Activated naive CD4-positive, alpha-beta T cell treated with anti-CD3 and anti-CD28 coated beads, Interleukin-2, amount 50 U/mL, for 72 hours (primary cell): Measurements from ENCODE around the gene C3orf22. TPM values are rescaled to one million over a fixed set of nuclear protein-coding genes. Genes with fewer than 3 reads are reported as not detected.
"Not testable (repeated sequence)": the region's sequence is repeated elsewhere in the genome, so short reads cannot be mapped to it uniquely, and the experiment has no call there.

ENCODE experiments used
- ATAC-seq, 2 donors: fragments of 150-1000 bp; cut with Tn5 transposase; 2 replicates each; pipeline ENCODE4 v1.10.0; 2021; ENCODE audit warnings: mild to moderate bottlenecking in 2 of 2, moderate library complexity in 2 of 2
- DNase-seq, 2 donors: peaks; one replicate each; pipeline ENCODE4 v3.0.0; 2021 to 2022; ENCODE audit warnings: low spot score in 2 of 2
- H3K27ac Mint-ChIP-seq, 2 donors: one replicate each; pipeline ENCODE4 v1.8.0; 2022; ENCODE audit warnings: mild to moderate bottlenecking in 2 of 2, mixed read lengths in 2 of 2
- H3K36me3 Mint-ChIP-seq, 2 donors: one replicate each; pipeline ENCODE4 v1.8.0; 2022; ENCODE audit warnings: mixed read lengths in 2 of 2
- H3K9me3 Mint-ChIP-seq, 2 donors: one replicate each; pipeline ENCODE4 v1.8.0; 2022; ENCODE audit warnings: mixed read lengths in 2 of 2
- total RNA-seq, 2 donors: library from RNA; stranded (reverse); gene quantifications; one replicate each; pipeline ENCODE4 v1.2.3, GENCODE V29; 2022

C3orf22 gene
- total RNA-seq, 2 donors from 2014 or later: not detected

DNA sequence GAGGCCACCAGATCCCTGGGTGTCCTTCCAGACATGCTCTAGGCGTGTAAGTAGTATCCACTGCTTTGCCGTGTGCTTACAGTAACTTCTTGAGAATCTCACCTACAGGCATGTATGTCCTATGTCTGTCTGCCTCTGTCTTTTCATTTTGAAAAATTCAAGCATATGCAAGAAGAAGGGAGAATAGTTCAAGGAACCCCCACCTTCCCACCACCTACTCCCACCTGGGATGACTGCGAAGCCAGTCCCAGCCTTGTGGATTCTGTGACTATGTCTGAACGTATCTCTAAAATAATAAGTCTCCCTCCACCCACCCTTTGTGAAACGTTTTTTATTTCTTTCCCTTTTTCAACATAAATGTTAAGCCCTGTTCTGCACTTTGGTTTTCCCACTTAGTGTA is 19.8 kb downstream of the C3orf22 start:
- Mint-ChIP-seq H3K27ac (no peak overlapping the region), H3K9me3 (peaks cover 3 to 5% of the 10 kb centered on the region in 2 donors), H3K36me3 (no peaks in the 10 kb centered on the region)
- no peak for ATAC-seq
- no peak for DNase-seq

DNA sequence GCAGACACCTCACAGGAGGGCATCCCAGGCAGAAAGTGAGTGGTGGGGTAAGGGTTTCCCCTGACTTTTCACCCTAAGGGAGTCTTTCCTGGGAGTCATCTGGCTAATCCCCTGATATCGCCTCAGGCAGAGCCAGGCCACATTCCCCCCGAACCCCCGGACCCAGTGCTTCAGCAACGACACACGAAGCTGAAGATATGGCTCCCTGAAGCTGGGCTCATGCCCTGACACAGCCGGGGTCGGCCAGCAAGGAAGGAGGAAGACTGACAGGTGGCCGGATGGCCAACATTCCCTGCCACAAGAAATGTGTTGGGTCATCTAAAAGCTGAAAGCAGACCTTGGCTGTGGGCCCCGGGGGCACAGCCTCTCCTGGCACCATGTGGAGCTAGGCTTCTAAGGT is 20.4 kb downstream of the C3orf22 start:
- Mint-ChIP-seq H3K36me3 (no peaks in the 10 kb centered on the region), H3K9me3 (peaks cover 3 to 5% of the 10 kb centered on the region in 2 donors), H3K27ac (no peak overlapping the region)
- ATAC-seq (no peak), DNase-seq (no peak)

DNA sequence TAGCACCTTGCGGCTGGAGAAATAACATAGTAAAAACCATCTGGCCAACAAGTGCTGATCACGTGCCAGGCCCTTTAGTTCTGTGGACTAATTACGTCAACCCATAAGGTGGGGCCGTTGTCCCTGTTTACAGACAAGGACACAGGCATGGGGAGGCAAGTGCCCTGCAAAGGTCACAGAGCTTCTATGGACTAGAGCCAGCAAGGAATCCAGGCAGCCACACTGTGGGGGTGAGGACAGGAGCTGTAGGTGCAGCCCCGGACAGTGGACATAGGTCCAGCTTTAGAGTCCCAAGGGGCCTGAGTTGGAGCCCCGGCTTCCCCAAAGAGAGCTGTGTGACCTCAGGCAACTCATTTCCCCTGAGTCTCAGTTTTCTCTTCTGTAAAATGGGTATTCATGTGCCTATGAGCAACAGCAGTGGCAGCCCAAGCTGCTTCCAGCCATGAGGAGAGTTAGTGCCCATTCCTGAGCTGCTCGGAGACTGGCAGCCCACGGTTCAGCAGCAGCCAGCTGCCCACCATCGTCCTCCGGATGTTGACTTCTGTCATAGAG is 20.9 kb downstream of the C3orf22 start:
- H3K27ac Mint-ChIP-seq: no peak overlapping the region
- DNase-seq (peak in 1 of 2 donors; percentile 34), ATAC-seq (peak in 1 of 2 donors; percentile 18)
- H3K9me3 Mint-ChIP-seq: peaks cover 3 to 5% of the 10 kb centered on the region in 2 donors
- no peaks in the 10 kb centered on the region for H3K36me3 Mint-ChIP-seq

DNA sequence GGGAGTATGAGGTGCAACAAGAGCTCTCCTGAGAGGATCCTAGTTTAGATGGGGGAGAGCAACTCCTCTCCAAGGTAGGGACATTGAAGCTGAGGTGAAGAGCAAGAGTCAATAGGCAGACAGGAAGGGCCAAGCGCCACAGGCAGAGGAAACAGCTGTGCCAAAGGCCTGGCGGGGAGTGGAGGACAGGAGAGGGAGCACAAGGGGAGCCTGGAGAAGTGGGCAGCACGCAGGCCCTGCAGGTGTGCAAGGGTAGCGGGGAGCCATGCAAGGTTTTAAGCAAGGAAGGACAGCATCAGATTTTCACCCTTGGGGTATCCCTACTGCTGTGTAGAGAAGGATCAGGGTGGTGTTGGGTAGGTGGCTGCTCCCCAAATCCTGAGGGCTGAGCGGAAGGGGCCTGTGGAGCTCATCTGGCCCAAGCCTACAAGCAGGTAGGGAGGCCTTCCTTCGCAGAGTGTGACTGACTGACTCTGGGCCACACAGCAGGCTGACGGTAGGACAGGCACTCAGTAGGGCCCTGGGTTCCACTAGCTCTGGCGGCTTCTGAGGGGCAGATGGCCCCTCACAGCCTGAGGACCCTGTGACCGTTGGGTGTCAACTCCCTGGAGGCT is 21.5 kb downstream of the C3orf22 start:
- peak in 1 of 2 donors; percentile 30 for DNase-seq
- Mint-ChIP-seq H3K9me3 (peaks cover 3 to 5% of the 10 kb centered on the region in 2 donors), H3K27ac (no peak overlapping the region), H3K36me3 (no peaks in the 10 kb centered on the region)
- ATAC-seq: no peak

DNA sequence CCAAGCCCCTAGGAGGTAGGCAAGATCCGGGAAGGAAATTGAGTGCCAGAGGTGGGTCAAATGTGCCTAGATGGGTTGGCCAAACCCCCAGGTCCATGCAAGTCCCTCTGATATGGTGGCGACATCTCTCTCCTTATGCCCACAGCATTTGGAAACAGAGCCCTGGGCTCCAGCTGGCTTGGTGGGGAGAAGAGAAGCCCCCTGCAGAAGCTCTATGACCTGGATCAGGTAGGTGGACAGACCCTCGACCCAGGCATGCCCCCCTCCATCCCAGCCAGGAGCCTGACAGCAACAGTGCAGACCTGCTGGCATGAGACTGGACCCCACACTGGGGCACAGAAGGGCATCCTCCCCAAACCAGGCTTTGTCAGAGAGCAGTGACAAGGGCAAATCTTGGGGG is 22.6 kb downstream of the C3orf22 start:
- Mint-ChIP-seq H3K27ac (no peak overlapping the region), H3K9me3 (peaks cover under 1 to 5% of the 10 kb centered on the region in 2 donors), H3K36me3 (no peaks in the 10 kb centered on the region)
- ATAC-seq (no peak), DNase-seq (no peak)

DNA sequence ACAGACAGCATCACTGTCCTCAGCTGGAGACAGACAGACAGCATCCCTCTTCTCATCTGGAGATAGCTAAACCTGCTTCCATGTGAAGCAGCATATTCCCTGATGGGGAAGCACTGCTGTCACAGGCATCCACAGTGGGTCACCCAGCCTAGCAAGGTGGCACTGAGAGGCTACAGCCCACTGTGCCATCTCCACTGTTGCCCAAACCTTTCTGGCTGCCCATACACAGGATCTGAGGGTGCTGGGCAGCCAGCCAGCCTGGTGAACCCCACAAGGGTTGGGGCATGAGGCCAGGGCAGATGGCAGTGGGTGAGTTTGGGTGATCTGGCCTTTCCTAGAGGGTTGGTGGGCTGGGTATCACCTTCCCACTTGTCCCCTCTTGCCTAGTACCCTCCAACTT is 23.1 kb downstream of the C3orf22 start:
- Mint-ChIP-seq H3K27ac (no peak overlapping the region), H3K9me3 (peaks cover 0 to 5% of the 10 kb centered on the region in 2 donors), H3K36me3 (no peaks in the 10 kb centered on the region)
- DNase-seq (no peak), ATAC-seq (no peak)

DNA sequence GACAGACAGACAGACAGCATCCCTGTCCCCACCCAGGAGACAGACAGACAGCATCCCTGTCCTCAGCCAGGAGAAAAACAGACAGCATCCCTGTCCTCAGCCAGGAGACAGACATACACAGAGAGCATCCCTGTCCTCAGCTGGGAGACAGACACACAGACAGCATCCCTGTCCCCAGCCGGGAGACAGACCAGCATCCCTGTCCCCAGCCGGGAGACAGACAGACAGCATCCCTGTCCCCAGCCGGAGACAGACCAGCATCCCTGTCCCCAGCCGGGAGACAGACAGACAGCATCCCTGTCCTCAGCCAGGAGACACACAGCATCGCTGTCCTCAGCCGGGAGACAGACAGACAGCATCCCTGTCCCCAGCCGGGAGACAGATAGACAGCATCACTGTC is 24.0 kb downstream of the C3orf22 start:
- not testable (repeated sequence) for DNase-seq, H3K36me3 Mint-ChIP-seq, H3K9me3 Mint-ChIP-seq, ATAC-seq, H3K27ac Mint-ChIP-seq

DNA sequence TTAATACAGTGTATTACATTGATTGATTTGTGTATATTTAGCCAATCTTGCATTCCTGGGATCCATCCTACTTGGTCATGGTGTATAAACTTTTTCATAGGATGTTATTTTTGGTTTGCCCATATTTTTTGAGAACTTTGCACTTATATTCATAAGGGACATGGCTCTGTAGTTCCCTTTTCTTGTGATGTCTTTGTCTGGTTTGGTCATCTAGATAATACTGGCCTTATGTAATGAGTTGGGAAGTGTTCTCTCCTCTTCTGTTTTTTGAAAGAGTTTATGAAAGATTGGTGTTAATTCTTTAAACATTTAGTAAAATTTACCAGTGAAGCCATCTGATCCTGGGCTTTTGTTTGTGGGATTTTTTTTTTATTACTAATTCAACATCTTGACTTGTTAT is 25.2 kb downstream of the C3orf22 start:
- H3K27ac Mint-ChIP-seq: no peak overlapping the region
- no peaks in the 10 kb centered on the region for H3K9me3 Mint-ChIP-seq
- no peak for ATAC-seq
- DNase-seq: no peak
- no peaks in the 10 kb centered on the region for H3K36me3 Mint-ChIP-seq

DNA sequence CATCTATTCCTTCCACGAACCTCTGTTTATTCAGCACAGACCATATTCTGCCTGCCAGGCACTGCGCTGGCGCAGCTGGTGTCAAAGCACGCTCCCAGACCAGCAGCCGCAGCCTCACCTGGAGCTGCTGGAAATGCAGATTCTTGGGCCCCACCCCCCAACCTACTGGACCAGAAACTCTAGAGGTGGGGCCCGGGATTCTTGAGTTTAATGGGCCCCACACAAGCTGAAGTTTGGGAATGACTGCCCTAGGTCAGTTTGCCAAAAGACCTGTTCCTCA is 27.7 kb downstream of the C3orf22 start:
- ATAC-seq (no peak), DNase-seq (no peak)
- Mint-ChIP-seq H3K27ac (no peak overlapping the region), H3K9me3 (no peaks in the 10 kb centered on the region), H3K36me3 (no peaks in the 10 kb centered on the region)

DNA sequence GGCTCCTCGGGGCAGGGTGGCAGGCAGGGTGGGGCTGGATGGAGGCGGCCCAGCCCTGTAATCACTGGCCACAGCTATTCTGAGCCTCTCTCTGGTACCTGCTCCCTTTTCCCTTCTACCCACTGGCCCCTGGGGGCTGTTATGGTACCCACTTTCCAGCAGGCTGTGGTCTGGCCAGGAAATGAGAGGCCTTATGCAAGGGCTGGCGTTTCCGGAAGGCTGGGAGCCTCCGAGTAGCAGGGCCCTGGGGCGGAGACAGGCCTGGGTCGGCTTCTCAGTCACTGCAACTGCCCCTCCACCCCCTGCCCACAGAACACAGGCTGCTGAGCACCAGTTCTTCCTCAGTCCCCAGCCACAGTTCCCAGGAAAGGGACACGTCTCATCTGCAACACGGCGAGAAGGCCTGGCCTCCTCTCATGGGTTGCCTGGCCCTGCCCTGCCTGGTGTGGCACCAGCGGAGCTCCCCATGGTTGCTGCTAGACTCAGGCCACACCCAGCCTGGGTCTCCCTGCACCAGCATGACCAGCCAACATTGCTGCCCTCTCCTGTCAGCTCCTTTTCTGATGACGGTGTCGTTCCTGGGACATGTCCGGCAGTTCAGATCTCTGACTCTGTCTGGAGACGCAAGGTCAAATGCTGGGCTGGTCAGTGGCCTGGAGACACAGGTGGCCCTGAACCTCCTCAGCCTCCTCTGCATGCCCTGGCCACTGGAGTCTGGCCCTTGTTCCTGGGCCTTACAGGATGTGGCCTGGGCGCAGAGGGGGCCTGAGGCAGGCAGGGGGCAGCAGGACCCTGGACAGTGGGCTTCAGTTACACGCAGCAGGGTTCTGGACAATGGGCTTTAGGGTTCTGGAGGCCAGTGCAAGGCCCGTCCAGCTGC is 28.3 kb downstream of the C3orf22 start:
- H3K9me3 Mint-ChIP-seq: no peaks in the 10 kb centered on the region
- DNase-seq: no peak
- no peak overlapping the region for H3K27ac Mint-ChIP-seq
- no peaks in the 10 kb centered on the region for H3K36me3 Mint-ChIP-seq
- no peak for ATAC-seq

DNA sequence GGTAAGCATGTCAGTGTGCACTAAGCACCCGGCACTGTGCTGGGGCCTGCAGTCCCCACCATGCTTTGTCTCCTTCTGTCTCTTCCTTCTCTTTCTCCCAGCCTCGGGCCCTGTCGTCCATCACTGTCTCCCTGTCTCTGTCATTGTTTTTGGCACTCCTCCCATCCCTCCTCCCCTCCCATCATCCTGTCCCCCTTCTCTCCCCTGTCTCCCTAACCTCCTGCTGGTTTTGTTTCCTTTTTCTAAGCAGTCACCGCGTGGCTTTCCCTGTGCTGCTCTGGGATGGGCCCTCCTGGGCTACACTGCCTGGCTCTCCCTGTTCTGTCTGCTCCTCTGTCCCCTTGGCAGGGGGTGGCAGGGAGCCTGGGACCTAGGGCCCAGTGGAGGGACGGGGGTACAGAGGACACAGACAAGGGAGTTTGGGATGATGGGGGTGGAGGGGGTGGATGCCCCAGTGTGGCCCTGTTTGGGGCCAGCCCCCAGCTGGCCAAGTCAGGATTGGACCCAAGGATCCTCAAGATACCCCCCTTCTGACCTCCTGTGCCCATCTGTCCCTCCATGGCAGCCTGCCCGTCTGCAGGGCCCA is 29.1 kb downstream of the C3orf22 start:
- no peak for ATAC-seq
- no peak for DNase-seq
- H3K36me3 Mint-ChIP-seq: no peaks in the 10 kb centered on the region
- peak overlapping the region in 1 of 2 donors; percentile 44 for H3K27ac Mint-ChIP-seq
- no peaks in the 10 kb centered on the region for H3K9me3 Mint-ChIP-seq

DNA sequence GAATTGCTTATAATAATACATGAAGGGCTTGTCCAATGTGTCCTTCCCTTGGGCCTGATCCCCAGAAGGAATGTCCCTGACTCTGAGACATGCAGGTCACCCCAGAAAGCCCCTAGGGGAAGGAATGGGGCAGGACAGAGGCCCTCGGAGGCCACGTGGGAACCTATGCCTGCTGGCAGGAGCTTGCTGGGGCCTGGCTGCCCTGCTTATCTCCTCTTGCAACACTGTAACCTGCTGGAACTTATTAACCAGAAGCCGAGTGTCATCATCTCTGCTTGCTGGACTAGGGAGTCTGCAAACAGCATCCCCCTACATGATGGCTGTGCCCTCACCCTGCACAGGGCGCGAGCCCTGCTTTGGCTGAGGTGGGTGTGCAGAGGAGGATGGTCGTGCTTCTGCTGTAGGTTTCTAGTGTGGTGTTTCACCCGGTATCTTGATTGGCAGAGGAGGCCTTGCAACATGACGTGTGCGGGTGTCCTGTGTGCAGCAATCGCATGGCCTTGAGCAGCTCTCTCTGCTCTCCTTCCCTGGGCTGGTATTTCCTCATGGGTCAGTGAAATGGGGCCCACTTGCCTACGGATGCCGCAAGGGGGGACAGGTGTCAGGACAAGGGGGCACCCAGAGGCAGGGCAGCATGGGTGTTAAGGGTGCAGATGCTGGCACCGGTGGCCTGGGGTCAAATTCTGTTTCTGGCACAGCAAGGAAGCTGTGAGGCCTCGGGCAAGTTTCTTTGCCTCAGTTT is 29.8 kb downstream of the C3orf22 start:
- ATAC-seq (no peak), DNase-seq (no peak)
- Mint-ChIP-seq H3K27ac (no peak overlapping the region), H3K9me3 (no peaks in the 10 kb centered on the region), H3K36me3 (no peaks in the 10 kb centered on the region)

DNA sequence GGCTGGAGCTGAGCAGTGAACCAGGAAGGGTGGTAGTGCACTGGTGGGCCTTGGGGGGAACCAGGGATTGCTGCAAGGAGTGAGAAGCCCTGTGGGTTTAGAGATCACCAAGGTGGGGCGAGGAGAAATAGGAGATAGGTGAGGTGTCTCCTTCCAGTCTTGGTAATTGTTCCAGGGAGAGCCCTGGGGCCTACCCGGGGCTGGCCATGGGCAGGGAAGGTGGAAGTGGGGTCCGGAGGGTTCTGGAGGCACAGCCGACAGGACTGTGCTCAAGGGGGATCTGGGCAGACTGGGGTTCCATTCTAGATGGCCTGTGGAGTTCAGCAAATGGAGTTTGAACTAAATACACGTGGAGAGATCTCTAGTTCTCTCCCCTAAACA is 30.3 kb downstream of the C3orf22 start:
- no peaks in the 10 kb centered on the region for H3K9me3 Mint-ChIP-seq
- no peaks in the 10 kb centered on the region for H3K36me3 Mint-ChIP-seq
- no peak for DNase-seq
- no peak overlapping the region for H3K27ac Mint-ChIP-seq
- ATAC-seq: no peak

DNA sequence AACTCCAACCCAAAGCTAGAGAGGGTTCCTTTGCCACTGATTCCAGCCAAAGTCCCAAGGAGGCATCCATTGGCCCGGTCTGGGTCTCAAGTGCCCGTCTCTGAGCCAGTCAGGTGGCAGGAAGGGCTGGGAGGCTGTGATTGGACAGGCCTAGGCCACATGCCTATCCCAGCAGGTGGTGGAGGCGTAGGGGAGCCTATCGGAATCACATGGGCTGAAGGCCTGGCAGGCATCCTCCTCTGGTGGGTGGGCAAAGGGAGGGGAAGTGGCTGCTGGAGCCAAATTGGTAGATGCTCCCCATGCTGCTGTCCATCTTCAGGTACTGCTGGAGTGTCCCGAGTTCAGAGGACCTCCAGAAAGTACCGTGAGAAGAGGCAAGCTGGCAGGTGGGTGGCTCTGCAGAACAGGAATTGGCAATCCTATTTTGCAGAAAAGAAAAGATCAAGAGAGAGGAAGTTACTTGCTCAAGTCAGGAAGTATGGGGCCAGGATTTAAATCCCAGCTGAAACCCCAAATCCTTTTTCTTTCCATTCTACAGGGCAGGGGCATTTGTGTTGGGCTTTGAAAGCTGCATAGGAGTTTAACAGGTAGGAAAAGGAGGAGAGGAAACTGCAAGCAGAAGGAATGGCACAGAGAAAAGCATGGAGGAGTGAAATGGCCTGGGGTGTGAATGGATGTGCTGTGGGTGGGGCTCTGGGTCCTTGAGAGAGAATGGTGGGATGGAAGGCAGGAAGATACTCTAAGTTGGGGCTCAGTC is 31.1 kb downstream of the C3orf22 start:
- Mint-ChIP-seq H3K36me3 (no peaks in the 10 kb centered on the region), H3K27ac (no peak overlapping the region), H3K9me3 (no peaks in the 10 kb centered on the region)
- no peak for ATAC-seq
- no peak for DNase-seq

DNA sequence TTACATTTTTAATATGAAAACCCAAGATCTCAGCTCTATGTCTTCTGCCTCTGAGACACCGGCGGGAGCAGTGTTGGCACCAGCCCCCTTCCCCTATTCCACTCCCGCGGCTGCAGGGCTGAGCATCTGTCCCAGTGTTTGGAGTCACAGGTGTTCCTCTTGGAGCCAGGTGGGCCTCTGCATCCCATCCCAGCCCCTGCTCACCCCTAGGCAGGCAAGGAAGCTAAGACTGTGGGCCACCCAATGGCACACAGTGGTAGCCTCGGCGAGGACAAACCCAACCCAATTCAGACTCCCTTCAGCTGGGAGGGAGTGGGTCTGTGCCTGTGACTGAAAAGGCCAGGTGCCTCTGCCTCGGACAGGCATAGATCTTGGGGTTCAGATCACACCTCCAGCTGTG is 31.7 kb downstream of the C3orf22 start:
- no peak for DNase-seq
- ATAC-seq: no peak
- Mint-ChIP-seq H3K27ac (no peak overlapping the region), H3K36me3 (no peaks in the 10 kb centered on the region), H3K9me3 (no peaks in the 10 kb centered on the region)

DNA sequence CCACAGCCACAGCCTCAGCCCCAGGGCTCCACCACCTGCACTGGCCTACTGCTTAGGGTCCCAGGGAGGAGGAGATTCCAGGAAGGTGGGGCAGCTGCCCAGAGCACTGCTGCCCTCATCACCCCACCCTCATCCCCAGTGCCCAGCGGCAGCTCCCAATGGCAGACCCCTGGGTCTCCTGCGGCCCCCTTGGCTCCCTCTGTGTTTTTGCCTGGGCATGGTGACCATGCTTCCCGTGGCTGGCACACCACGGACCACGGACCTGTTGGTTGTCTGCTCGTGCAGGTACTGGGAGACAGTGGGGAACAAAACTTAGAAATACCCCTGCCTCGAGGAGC is 32.1 kb downstream of the C3orf22 start:
- ATAC-seq (no peak), DNase-seq (no peak)
- no peaks in the 10 kb centered on the region for H3K36me3 Mint-ChIP-seq
- H3K9me3 Mint-ChIP-seq: no peaks in the 10 kb centered on the region
- no peak overlapping the region for H3K27ac Mint-ChIP-seq
